HG02623 (cell line): ENCODE data around the gene HGFAC.

Source experiments
- ATAC-seq: cut with Tn5 transposase; IDR thresholded peaks from one replicate; pipeline ENCODE4 v1.9.1; 2021; ENCODE audit warnings: moderate library complexity; ENCODE audit not compliant: unreplicated experiment

The HGFAC gene

DNA sequence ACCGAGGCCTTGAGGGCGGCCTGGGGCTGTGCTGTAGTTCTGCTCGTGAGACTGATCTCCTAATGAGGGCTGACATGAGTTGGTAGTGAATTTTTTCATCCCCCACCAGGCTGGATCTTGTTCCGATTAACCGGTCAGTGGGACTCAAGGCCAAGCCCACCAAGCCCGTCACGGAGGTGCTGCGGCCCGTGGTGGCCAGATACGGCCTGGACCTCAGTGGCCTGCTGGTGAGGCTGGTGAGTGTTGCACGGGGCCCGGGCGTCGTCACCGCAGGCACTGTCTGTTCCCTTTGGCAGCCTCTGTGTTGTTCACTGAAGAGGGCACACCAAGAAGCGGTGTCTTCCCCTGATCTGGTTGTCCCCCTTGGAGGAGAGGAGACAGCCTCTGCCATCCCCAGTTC is 18.4 kb upstream of the HGFAC start:
- ATAC-seq, result no peak

DNA sequence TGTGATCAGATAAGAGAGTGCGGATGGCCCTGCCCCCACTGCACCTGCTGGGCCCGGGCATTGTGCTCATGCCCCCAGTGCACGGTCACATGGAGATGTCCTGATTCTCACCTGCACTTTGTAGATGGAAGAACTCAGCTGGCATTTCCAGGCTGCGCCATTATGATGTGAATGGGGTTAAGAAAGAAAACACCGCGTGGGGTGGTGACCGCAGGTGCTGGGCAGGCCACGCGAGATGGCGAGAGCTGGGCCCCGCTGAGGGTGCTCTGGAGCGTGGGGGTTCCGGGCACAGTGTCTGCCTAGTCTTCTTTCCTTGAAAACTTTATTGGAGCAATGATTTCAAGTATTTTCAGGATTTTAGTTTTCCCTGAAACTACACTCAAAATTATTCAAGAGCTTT is 17.8 kb upstream of the HGFAC start:
- no peak for ATAC-seq

DNA sequence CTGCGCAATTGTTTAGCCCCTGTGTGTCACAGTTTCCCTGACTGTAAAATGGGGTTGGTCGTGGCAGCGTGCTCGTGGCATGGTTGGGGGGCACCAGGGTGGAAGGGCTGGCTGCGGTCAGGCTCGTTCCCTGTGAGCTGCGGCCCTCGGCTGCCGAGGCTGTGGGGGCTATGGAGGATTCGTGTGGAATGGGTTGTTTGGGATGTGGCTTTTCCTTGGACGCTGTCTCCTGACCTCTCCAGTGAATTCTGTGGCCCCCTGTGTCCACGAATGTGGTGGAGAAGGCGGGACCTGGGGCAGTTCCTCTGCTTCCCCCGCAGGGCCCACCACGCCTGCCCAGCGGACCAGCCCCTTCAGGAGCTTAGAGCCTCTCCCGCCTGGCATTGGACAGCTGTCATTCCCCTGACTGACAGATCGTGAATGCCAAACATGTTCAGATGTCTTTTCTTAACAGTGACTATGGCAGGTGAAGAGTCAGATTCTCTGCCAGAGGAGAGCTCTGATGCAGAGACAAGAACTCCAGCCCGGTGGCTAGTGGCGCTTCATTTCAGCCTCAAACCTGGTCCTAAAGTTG is 17.2 kb upstream of the HGFAC start:
- no peak for ATAC-seq

DNA sequence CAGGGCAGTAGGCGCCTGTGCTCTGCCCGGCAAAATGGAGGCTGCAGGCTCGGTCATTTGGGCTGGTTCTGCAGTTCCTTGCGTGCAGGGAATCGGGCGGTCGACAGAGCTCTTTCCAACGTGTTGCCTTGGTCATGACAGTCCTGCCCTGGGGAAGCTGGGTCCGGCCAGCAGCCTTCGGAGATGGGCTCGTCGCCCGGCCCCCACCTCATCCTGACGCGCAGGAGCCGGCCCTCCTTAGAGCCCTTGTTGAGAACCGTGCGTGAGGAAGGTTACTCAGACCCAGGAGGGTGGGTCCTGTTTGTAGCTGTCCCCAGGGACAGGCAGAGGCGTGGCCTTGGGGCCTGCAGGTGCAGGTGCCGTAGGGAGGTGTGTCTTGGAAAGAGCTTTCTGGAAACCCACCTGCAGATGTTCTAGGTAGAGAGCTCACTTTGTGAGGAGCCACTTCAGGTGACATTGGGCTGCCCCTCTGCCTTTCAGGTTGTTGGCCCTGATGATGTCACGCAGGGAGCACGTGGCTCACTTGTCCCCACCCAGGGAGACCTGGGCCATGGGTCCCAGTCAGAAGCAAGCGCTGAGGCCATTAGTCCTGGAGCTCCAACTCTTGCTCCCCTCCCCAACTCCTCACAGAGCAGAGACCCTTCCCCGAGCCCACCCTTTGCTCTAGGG is 15.2 kb upstream of the HGFAC start:
- ATAC-seq, result no peak

DNA sequence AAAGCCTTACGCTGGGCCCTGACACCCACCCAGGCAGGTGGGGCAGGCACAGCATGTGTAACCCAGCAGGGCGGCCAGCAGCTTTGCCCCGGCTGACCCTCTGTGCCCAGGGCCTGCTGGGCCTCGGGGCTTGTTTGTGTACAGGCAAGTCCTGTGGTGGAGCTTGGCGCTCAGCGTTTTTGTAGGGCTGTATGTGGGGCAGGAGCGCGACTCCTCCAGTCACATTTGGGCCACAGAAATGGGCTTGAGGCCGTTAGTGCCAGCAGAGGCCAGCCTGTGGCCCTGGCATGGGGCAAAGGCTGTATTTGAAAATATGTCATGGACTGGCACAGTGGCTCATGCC is 14.7 kb upstream of the HGFAC start:
- no peak for ATAC-seq

DNA sequence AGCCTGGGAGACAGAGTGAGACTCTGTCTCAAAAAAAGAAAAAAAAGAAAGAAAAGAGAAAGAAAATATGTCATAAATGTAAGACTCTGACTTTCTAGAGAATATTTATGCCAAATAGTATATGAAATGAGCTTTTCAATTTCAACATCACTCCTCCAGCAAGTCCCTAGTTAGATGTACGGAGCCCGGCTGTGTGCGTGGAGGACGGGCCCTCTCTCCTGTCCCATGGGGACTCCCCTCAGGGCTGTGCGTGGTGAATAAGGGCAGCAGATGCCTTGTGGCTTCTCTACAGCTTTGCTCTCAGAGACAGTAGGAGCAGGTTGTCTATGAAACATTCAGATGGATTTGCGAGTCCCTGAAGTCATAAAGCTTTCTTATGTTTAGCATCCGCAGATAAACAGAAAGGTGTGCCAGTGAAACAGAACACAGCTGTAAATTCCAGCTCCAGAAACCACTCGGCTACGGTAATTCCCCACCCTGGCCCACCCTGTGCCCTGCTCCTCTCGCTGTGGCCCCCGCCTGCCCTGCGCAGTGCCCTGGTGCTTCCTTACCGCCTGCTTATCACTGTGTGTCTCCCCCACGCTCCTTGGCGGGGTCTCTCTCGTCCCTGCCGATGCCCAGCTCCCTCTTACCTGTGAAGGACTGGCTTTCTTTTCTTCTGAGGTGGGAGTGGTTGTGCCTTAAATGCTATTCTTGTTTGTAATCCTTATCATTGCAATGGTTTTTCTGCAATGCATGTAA is 13.9 kb upstream of the HGFAC start:
- no peak for ATAC-seq

DNA sequence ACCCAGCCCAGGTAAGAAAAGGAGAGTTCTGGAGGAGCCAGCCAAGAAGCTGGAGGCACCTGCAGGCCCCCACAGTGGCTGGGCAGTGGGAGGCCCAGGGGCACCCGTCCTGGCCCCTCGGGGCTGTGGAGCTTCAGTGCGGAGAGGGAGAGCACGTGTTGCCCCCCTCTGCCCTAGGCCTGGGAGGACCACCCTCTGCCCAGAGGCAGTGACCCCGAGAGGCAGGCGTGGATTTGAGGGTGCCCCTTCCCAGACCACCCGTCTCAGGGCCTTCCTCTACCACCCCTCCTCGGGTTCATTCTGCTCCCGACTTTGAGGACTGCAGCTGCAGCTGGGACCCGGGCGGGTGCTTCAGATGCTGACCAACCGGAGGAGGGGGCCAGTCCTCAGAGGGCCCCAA is 12.1 kb upstream of the HGFAC start:
- no peak for ATAC-seq

DNA sequence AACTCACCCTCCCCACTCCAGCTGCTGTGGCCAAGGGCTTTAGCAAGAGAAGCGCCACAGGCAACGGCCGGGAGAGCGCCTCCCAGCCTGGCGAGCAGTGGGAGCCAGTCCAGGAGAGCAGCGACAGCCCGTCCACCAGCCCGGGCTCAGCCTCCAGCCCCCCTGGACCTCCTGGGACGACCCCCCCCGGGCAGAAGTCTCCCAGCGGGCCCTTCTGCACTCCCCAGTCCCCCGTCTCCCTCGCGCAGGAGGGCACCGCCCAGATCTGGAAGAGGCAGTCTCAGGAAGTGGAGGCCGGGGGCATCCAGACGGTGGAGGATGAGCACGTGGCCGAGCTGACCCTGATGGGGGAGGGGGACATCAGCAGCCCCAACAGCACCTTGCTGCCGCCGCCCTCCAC is 11.2 kb upstream of the HGFAC start:
- ATAC-seq, result no peak

DNA sequence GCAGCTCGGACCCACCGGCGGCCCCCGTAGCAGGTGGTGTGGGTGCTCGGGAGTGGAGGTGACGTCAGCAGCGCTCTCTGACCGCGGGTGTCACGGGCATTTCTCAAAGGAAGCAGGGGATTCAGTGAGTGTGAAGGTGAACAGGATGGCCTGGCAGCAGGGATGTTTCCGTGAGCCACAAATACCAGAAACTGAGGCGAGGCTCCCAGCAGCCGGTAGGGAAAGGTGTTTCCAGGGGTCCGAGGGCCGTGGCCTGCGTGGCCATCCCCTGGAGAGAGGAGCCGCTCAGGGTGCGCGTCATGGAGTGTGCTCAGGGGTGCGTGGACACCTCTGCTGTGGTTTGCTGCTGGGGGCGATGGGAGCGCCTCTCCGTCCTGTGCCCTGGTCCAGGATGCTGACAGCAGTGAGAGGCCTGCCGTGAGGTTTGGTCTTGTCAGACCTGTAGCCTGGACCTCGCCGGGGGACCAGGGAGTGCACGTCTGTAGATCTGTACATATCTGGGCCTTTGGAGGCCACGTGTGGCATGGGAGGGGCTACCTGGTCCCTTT is 10.2 kb upstream of the HGFAC start:
- no peak for ATAC-seq

DNA sequence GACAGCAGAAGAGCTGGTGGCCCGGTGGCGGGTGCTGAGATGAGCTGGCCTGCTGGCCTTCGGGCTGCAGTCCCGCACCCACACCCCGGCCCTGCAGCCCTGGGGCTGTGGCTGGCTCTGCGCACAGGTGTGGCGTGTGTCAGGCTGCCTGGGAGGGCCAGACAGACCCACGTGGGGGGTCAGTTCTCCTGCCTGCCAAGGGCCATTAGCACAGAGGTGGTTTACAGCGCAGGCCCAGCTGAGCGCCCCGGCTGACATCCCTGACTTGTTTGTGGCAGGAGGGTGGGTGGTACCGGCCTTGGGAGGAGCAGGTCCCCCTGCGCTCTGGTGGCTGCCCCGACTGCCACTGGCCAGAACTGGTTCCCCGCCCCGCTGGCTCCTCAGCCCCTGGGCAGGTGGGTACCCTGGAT is 9.4 kb upstream of the HGFAC start:
- ATAC-seq, result no peak

DNA sequence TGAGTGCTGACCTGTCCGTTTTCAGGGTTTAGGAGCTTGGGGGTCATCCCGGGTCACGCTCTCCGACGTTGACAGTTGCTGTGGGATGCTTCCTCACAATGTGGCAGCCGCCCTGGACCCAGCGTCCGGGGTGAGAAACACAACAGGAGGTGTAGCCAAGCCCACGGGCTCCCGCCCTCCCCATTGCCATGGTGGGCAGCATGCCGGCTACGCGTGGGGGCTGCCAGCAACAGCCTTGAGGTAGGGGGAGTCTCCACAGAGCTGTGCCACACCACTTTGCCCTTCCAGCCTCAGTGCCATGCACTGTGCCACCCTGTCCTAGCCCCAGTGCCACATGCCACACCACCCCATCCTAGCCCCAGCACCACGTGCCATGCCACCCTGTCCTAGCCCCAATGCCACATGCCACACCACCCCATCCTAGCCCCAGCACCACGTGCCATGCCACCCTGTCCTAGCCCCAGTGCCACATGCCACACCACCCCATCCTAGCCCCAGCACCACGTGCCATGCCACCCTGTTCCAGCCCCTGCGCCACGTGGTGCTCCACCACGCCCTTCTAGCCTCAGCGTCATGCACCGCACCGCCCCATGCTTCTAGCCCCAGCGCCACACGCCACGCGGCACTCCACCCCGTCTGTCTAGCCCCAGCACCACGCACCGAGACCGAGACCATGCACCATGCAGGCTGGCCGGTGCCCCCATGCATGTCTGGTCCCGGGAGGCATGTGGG is 8.5 kb upstream of the HGFAC start:
- ATAC-seq, result no peak

DNA sequence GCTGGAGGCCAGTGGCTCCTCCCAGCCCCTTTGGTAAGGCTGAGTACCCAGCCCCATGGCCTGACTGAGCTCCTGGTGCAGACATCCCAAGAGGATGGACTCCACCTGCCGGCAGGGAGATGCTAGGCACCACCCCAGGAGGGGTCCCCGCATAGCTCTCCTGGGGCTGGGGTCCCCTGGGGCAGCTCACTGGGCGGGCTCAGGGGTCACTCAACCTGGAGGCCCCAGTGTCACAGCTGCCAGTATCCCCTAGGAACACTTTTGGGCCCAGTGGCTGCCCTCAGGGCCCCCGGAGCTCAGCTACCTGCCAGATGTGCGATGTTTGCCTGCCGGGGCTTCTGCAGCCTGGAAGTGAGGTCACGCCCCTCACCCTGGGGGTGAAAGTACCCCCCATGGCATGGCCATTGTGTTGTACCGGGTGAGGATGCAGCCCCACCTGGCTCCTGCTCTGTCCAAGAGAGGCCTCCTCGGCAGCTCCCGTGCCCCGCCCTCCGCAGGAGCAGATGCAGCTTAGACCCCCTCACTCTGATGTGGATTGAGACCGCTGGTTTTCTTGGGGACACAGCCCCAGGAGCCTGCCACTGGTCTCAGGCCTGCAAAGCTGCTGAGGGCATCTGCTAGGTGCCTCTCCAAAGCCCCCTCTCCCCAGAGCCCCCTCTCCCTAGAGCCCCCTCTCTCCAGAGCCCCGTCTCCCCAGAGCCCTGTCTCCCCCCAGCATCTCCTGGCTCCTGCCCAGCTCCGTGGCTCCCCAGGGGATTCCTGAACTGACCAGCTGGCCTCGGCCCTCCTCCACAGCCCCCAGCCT is 6.7 kb upstream of the HGFAC start:
- ATAC-seq, result no peak

DNA sequence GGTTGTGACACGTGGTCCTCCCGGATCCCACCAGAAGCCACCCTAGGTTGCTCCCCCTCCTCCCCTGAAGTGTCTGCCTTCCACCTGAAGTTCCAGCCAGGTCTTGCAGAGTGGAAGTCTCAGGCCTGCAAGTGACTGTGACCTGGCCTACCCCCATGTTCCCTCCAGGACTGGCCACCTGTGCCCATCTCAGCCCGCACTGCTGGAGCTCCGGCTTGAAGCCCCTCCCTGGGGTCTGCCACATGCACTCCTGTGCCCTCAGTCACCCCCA is 6.1 kb upstream of the HGFAC start:
- ATAC-seq, result no peak

DNA sequence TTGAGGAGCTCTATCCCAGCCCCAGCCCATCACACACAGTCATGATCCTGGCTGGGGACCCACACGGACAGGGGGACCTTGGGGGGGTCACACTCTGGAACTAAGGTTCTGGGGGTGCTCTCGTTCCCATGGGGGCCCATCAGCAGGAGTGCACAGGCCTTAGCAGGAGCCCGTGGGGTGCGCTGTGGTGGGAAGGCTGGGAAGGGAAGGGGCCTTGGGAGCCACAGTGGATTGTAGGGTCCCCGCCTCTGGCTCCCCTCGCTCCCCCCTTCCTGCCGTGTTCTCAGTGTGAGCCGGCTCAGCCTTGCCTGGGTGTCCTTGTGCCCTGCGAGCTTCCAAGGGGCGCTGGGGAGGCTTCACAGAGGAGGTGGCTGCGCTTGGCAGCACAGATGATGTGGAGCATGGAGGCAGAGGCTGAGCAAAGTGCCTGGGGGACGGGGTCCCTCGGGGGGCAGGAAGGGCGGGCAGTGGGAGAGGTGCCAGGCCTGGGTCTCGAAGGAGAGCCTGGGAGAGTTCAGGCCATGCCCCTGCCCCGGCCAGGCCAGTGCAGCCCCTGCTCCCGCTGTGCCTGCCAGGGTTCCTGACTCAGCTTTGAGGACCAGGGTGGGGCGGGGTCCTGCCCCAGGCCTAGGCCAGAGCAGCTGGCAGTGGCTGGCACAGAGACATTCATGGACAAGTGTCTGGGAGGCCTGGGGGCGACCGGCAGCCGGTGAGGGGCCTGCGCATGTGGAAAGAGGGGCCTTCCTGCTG is 5.5 kb upstream of the HGFAC start:
- no peak for ATAC-seq

DNA sequence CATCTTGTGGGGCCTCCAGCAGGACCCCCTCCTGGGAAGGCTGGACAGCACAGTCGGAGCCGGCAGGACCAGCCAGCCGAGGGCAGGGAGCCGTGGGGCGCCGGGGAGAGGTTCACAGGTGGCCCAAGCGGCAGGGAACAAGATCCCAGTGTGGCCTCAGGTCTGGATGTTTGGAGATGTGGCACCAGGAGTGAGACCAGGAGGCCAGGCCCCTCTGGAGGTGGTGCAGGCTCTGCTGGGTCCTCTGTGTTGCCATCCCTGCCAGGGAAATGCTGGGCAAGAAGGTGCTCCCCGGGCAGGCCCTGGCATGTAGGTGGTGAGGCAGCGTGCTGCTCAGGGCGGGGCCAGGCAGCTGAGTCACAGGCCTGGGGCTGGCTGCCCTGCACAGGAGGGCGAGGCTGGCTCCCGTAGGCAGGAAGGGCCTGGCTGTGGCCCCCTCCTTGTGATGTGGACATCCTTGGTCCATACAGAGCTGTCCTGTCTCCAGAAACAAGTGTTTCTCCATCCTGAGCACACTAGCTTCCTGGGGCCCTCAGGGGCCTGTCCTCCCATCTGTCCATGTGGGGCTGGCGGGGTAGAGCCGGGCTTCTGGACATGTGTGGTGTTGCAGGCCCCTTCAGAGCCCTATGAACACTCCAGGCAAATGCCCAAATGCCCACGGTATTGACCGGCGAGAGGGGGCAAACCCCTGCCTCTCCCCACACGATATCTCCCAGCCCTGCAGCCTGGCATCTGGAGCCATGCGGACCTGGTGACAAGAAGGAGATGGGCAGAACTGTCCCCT is 4.8 kb upstream of the HGFAC start:
- no peak for ATAC-seq

DNA sequence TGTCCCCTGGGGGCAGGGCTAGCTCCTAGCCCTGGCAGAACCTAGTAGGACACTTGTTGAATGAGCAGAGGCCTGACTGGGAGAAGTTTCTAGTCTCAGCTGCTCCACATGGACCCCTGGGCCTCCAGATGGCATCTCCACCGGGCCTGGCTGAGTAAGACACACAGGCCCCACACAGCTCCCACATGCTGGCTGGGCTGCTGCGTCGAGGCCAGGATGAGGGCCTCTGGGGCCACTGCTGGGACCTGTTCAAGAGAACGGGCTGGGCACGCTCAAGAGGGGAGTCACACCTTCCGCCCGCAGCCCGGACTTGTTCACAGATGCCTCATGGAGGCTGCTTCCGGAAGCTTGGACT is 4.2 kb upstream of the HGFAC start:
- no peak for ATAC-seq

DNA sequence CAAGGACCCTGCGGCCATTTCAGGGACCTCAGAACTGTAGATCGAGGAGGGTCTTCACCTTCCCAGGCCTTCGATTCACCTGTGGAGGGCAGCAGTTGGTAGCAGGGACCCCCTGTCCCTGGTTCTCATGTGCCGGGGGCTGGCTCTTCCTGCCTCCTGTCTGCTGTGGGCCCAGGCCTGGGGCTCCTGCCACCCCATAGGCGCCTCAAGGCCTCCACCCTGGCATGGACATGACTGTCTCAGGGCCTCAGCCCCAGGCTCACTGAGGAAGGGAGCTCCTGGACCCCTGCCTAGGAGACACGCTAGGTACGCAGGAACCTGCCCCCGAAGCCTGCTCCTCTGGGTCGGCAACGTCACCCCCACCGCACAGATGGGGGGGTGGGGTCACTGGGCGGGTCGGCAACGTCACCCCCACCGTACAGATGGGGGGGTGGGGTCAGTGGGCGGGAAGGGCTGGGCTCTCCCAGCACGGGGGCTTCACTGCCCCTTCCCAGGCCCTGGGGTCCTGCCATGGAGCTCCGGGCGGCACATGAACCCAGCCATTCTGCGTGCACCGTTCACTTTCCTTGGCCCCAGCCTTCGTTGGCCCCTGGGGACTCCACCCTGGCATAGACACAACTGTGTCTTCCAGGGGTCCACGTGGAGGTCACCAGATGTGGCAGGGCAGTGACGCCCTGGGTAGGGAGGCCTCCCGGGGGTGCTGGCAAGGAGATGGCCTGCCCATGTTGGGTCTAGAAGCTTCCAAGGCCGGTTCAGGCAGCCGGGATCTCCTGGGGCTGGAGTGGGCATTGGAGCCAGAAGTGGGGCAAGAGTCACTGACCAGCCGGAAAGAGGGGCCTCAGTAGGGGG is 3.5 kb upstream of the HGFAC start:
- no peak for ATAC-seq

DNA sequence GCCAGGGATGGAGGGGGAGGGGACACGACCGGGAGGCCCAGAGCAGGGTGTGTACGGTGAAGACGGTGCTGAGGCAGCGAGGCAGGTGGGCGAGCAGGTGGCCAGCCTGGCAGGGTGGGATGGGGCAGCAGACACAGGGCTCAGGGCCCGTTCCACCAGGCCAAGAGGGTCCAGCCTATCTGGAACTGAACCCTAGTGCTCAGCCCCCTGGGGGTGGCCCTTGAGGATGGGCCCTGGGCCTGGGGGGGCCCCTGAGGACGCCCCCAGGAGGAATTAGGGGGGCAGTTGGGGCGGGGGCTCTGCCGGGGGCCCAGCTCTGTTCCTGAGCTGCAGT is 3.0 kb upstream of the HGFAC start:
- ATAC-seq, result no peak

DNA sequence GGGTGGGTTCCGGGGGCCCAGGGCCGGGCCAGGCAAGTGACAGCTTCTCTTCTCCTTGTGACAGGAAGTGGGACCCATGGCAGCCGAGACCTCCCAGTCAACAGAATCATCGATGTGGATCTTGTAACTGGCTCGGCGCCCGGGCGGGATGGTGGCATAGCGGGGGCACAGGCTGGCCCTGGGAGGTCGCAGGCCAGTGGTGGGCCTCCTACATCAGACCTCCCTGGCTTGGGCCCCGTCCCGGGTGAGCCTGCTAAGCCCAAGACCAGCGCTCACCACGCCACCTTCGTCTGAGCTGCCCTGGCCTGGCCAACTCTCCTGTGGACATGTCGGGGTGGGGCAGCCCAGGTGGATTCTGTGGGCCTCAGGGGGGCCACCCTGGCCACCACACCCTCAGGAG is 2.4 kb upstream of the HGFAC start:
- ATAC-seq, result no peak
